HG03571 (cell line): ENCODE data around the gene EHBP1.

ENCODE experiments used
- ATAC-seq: cut with Tn5 transposase; IDR thresholded peaks from one replicate; pipeline ENCODE4 v1.9.1; 2021; ENCODE audit not compliant: unreplicated experiment

The EHBP1 gene

GRCh38 chr2:62774555-62775366 is 69.2 kb downstream of the EHBP1 start:
- ATAC-seq, result no peak

- ATAC-seq, result no peak
Observed at GRCh38 chr2:62775367-62775668, 69.8 kb downstream of the EHBP1 start.

GRCh38 chr2:62783679-62784078 is 78.2 kb downstream of the EHBP1 start:
- no peak for ATAC-seq

GRCh38 chr2:62784341-62784740 is 78.8 kb downstream of the EHBP1 start:
- ATAC-seq, result no peak

- no peak for ATAC-seq
Observed at GRCh38 chr2:62785216-62785615, 79.7 kb downstream of the EHBP1 start.

GRCh38 chr2:62785810-62786597 is 80.5 kb downstream of the EHBP1 start:
- no peak for ATAC-seq

- ATAC-seq, result no peak
Observed at GRCh38 chr2:62787386-62787785, 81.9 kb downstream of the EHBP1 start.

- ATAC-seq, result no peak
Observed at GRCh38 chr2:62789518-62789917, 84.0 kb downstream of the EHBP1 start.

- ATAC-seq, result no peak
Observed at GRCh38 chr2:62789918-62790317, 84.4 kb downstream of the EHBP1 start.

GRCh38 chr2:62792408-62792807 is 86.9 kb downstream of the EHBP1 start:
- no peak for ATAC-seq

GRCh38 chr2:62793213-62793612 is 87.7 kb downstream of the EHBP1 start:
- no peak for ATAC-seq

GRCh38 chr2:62794791-62795190 is 89.3 kb downstream of the EHBP1 start:
- ATAC-seq, result no peak

- no peak for ATAC-seq
Observed at GRCh38 chr2:62795341-62795740, 89.8 kb downstream of the EHBP1 start.

- ATAC-seq, result no peak
Observed at GRCh38 chr2:62797107-62797506, 91.6 kb downstream of the EHBP1 start.

- no peak for ATAC-seq
Observed at GRCh38 chr2:62800618-62801017, 95.1 kb downstream of the EHBP1 start.

GRCh38 chr2:62801110-62801509 is 95.6 kb downstream of the EHBP1 start:
- ATAC-seq, result no peak

GRCh38 chr2:62801814-62802523 is 96.5 kb downstream of the EHBP1 start:
- ATAC-seq, result no peak

GRCh38 chr2:62803961-62804360 is 98.4 kb downstream of the EHBP1 start:
- ATAC-seq, result no peak

- ATAC-seq, result no peak
Observed at GRCh38 chr2:62806231-62806630, 100.7 kb downstream of the EHBP1 start.

GRCh38 chr2:62808554-62808953 is 103.0 kb downstream of the EHBP1 start:
- ATAC-seq, result no peak

- no peak for ATAC-seq
Observed at GRCh38 chr2:62811086-62811485, 105.6 kb downstream of the EHBP1 start.

- no peak for ATAC-seq
Observed at GRCh38 chr2:62811972-62812371, 106.5 kb downstream of the EHBP1 start.
